Panc1 (cell line): ENCODE data around the gene CHID1. TPM values are rescaled to one million over a fixed set of nuclear protein-coding genes. Genes with fewer than 3 reads are reported as not detected.

ENCODE experiments used
- ATAC-seq: fragments of 200-7000 bp; cut with Tn5 transposase; 2 replicates; pipeline ENCODE4 v1.9.1; 2020; ENCODE audit warnings: mild to moderate bottlenecking, moderate library complexity
- BruUV-seq: library from RNA; stranded (reverse); fragments of 400-500 nt; replicated peaks from 2 replicates; lab custom pipeline; 2021; lab: Mats Ljungman, UMichigan
- CTCF ChIA-PET: fragments of 300-600 bp; sonication (Branson Sonifier 250); formaldehyde crosslinking; loops from one replicate; lab custom pipeline; 2022; ENCODE audit warnings: antibody characterized with exemption; lab: Charles Lee
- POLR2A ChIA-PET: fragments of 300-600 bp; sonication (Branson Sonifier 250); formaldehyde crosslinking; loops from one replicate; lab custom pipeline; 2022; ENCODE audit warnings: antibody characterized with exemption; lab: Charles Lee
- DNase-seq: peaks from one replicate; pipeline ENCODE4 v3.0.0-alpha.2; 2010; ENCODE audit warnings: low read depth, low spot score
- H3K27ac ChIP-seq: 2 replicates; pipeline ENCODE4 v1.5.1; 2011; ENCODE audit warnings: mild to moderate bottlenecking, low read length, inconsistent platforms
- H3K27me3 ChIP-seq: fragments of 200-500 bp; sonication (Bioruptor generic); 2 replicates; pipeline ENCODE4 v1.6.0; 2014; ENCODE audit warnings: low read length, inconsistent platforms; ENCODE audit not compliant: control insufficient read depth, insufficient read depth
- H3K36me3 ChIP-seq: fragments of 200-500 bp; sonication (Bioruptor generic); 2 replicates; pipeline ENCODE4 v1.5.1; 2014; ENCODE audit warnings: inconsistent platforms, mild to moderate bottlenecking, low read length, moderate library complexity; ENCODE audit not compliant: control insufficient read depth, insufficient read depth
- H3K4me1 ChIP-seq: 2 replicates; pipeline ENCODE4 v1.5.1; 2011; ENCODE audit warnings: inconsistent platforms, mild to moderate bottlenecking, low read length, moderate library complexity; ENCODE audit not compliant: control insufficient read depth, insufficient read depth
- H3K4me3 ChIP-seq, 2 experiments: 2 replicates each; pipeline ENCODE4 v1.5.1; 2011 to 2012; ENCODE audit warnings: low read depth in 2 of 2, low read length in 2 of 2, mild to moderate bottlenecking in 2 of 2, inconsistent platforms in 1 of 2, moderate library complexity in 1 of 2
- H3K9me3 ChIP-seq: fragments of 200-500 bp; sonication (Bioruptor generic); 2 replicates; pipeline ENCODE4 v1.5.1; 2014; ENCODE audit warnings: low read depth, mild to moderate bottlenecking, inconsistent platforms, low read length, moderate library complexity; ENCODE audit not compliant: control insufficient read depth, insufficient read depth
- CTCF ChIP-seq: fragments of 450-650 bp; IDR thresholded peaks from 2 replicates; pipeline ENCODE4 v1.5.1; 2017; ENCODE audit warnings: mild to moderate bottlenecking
- POLR2AphosphoS5 ChIP-seq: IDR thresholded peaks from 2 replicates; pipeline ENCODE4 v1.6.1; 2012; ENCODE audit warnings: mild to moderate bottlenecking, low read depth, low read length, moderate library complexity
- REST ChIP-seq, 2 experiments: IDR thresholded peaks; 2 replicates each; pipeline ENCODE4 v1.6.1; 2011 to 2012; ENCODE audit warnings: low read depth in 2 of 2, control low read depth in 1 of 2, low read length in 1 of 2, mild to moderate bottlenecking in 1 of 2, moderate library complexity in 1 of 2; ENCODE audit not compliant: insufficient read depth in 1 of 2
- SIN3A ChIP-seq: IDR thresholded peaks from 2 replicates; pipeline ENCODE4 v1.6.1; 2012; ENCODE audit warnings: low read depth, mild to moderate bottlenecking, low read length, moderate library complexity, borderline replicate concordance; ENCODE audit not compliant: insufficient read depth
- TCF7L2 ChIP-seq: IDR thresholded peaks from 2 replicates; pipeline ENCODE4 v1.6.1; 2011; ENCODE audit warnings: mild to moderate bottlenecking, low read depth, low read length, inconsistent platforms
- in situ Hi-C: cut with HindIII; loops from 2 replicates; pipeline ENCODE4 v1.10.0; 2016; ENCODE audit warnings: low sequenced_read_pairs, low pct_unique_long_range_greater_than_20kb
- intact Hi-C: fragments of 100-400 bp; cut with micrococcal nuclease; formaldehyde crosslinking; loops from one replicate; pipeline ENCODE4 v1.10.0; 2022; ENCODE audit not compliant: unreplicated experiment
- total RNA-seq: library from RNA; stranded (reverse); gene quantifications from one replicate; pipeline ENCODE4 v1.2.1, GENCODE V29; 2021; ENCODE audit not compliant: unreplicated experiment

The CHID1 gene
- total RNA-seq, 1 experiment from 2014 or later = 224 TPM

- no TSS peak for BruUV-seq
- H3K4me1 ChIP-seq = peaks cover 76% of the 10 kb centered on the region
- DNase-seq = no peak
- no peaks in the 10 kb centered on the region for H3K27me3 ChIP-seq
- no peak for ATAC-seq
- in situ Hi-C loops = no loop called here
- H3K9me3 ChIP-seq = no peaks in the 10 kb centered on the region
- no peaks in the 10 kb centered on the region for H3K36me3 ChIP-seq
- POLR2A ChIA-PET = interaction anchor here (0.6 kb wide), 1 partner anchor 338 kb away, joined by 3 read pairs; no protein-coding TSS in a partner anchor
- TF ChIP-seq POLR2AphosphoS5 (no peak), SIN3A (no peak), CTCF (no peak), REST (IDR thresholded peaks at IDR 0.05; ENCODE audit: insufficient read depth in 1 of 2, low read depth in 2 of 2, low read length in 1 of 2) (no peak), TCF7L2 (no peak)
- CTCF ChIA-PET = no interaction called here
- no peak overlapping the region for H3K4me3 ChIP-seq
- H3K27ac ChIP-seq = no peak overlapping the region
- intact Hi-C loops = no loop called here
Observed at GRCh38 chr11:861105-861479, 49.5 kb downstream of the CHID1 start.

DNA sequence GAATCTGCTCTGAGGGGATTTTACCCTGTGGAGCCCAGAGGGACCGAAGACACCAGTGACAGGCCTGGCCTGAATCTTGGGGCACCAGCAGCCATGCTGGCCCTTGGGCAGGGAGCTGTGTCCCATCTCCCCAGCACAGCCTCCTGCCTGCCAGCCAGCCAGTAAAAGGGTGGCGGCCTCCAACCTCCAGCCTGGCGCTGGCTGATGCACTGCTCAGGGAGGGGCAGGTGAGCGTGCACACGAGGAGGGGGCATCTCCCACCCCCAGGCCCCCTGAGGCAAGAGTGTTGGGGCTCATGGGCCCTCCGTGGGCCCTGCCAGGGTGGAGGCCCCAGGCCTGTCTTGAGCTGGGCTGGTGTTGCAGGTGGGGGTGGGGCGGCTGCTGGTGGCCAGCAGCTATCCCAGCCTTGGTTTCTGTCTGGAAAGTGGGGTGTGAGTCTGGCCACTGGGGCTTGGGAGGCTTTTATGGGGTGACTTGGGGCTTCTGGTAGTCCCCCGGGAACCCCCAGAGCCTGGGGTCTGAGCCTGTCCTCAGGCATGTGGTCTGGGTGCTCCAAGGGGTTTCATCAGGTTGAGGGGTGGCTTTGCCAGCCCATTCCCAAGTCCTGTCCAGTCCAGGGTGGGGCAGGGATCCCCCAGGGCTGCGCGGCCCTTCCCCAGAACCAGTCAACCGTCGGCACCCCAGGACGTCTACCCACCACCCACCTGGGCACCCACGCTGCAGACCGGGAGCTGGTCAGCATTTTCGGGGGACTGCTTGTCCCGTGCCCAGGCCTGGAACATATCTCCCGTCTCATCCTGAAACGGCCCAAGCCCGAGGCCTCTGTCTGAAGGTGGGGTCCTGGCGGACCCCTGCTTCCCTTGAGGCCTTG, 50.1 kb downstream of the CHID1 start:
- no peak overlapping the region for H3K4me3 ChIP-seq
- TF ChIP-seq POLR2AphosphoS5 (0 out of 2 replicates have a peak, but pooled peaks have one; percentile 46), CTCF (no peak), SIN3A (no peak)
- peaks cover 72% of the 10 kb centered on the region for H3K4me1 ChIP-seq
- intact Hi-C loops = no loop called here
- ATAC-seq (peak; percentile 7; the same call in 1 of the 2 replicates), DNase-seq (no peak)
- H3K27me3 ChIP-seq = no peaks in the 10 kb centered on the region
- CTCF ChIA-PET = interaction anchor here (0.6 kb wide), 1 partner anchor 91 kb away, joined by 3 read pairs; no protein-coding TSS in a partner anchor
- H3K9me3 ChIP-seq = no peaks in the 10 kb centered on the region
- in situ Hi-C loops = no loop called here
- POLR2A ChIA-PET = interaction anchor here (0.6 to 1.3 kb wide), 2 partner anchors 56 to 339 kb away, joined by 3 read pairs; no protein-coding TSS in a partner anchor
- peak overlapping the region; percentile 31; the same call in 1 of the 2 replicates for H3K27ac ChIP-seq
- BruUV-seq = no TSS peak
- H3K36me3 ChIP-seq = no peaks in the 10 kb centered on the region
